SU-DHL-6 (cell line): ENCODE results near the gene TMEM171.

Experiments used
- H2AFZ ChIP-seq: fragments of 200-600 bp; sonication (generic); 2 replicates; pipeline ENCODE4 v1.6.1; 2014; ENCODE audit warnings: low read depth, mild to moderate bottlenecking, moderate library complexity, mixed read lengths, antibody characterized with exemption, low read length; ENCODE audit not compliant: severe bottlenecking
- H3F3A ChIP-seq: fragments of 200-600 bp; shearing (Covaris generic); 2 replicates; pipeline ENCODE4 v1.6.0; 2016; ENCODE audit warnings: antibody characterized with exemption, mild to moderate bottlenecking; ENCODE audit not compliant: insufficient read depth
- H3K27ac ChIP-seq: fragments of 200-600 bp; sonication (generic); 2 replicates; pipeline ENCODE4 v1.5.1; 2016; ENCODE audit warnings: low read depth, mild to moderate bottlenecking, low read length, moderate library complexity, mixed read lengths
- H3K27me3 ChIP-seq: fragments of 200-600 bp; sonication (generic), shearing (Covaris generic); 2 replicates; pipeline ENCODE4 v1.6.0; 2014; ENCODE audit warnings: mild to moderate bottlenecking, low read length
- H3K36me3 ChIP-seq: fragments of 200-600 bp; sonication (generic); 2 replicates; pipeline ENCODE4 v1.6.1; 2014; ENCODE audit warnings: mild to moderate bottlenecking, low read length, mixed read lengths
- H3K4me2 ChIP-seq: fragments of 300-600, 200-600 bp; shearing (Covaris generic), sonication (generic); 2 replicates; pipeline ENCODE4 v1.6.0; 2014; ENCODE audit warnings: low read length, low read depth, mild to moderate bottlenecking; ENCODE audit not compliant: poor library complexity, severe bottlenecking
- H3K4me3 ChIP-seq: fragments of 200-600 bp; sonication (generic); 2 replicates; pipeline ENCODE4 v1.5.1; 2014; ENCODE audit warnings: antibody characterized with exemption, low read length, mild to moderate bottlenecking, mixed read lengths; ENCODE audit not compliant: insufficient read depth, poor library complexity, severe bottlenecking
- H3K79me2 ChIP-seq: fragments of 200-600 bp; sonication (generic); 2 replicates; pipeline ENCODE4 v1.6.1; 2014; ENCODE audit warnings: mild to moderate bottlenecking, low read length, moderate library complexity; ENCODE audit not compliant: insufficient read depth
- H3K9ac ChIP-seq: fragments of 200-600 bp; sonication (generic); 2 replicates; pipeline ENCODE4 v1.7.0; 2014; ENCODE audit warnings: mild to moderate bottlenecking, low read length
- H3K9me2 ChIP-seq: fragments of 200-600 bp; sonication (generic); replicated peaks from 2 replicates; pipeline ENCODE4 v1.6.1; 2014; ENCODE audit warnings: low read length; ENCODE audit not compliant: insufficient read depth
- H3K9me3 ChIP-seq: fragments of 200-600 bp; sonication (generic); 2 replicates; pipeline ENCODE4 v1.6.1; 2014; ENCODE audit warnings: low read length, mixed read lengths; ENCODE audit not compliant: insufficient read depth
- H4K20me1 ChIP-seq: fragments of 200-600 bp; sonication (generic); 2 replicates; pipeline ENCODE4 v1.6.1; 2014; ENCODE audit warnings: low read depth, mild to moderate bottlenecking, antibody characterized with exemption, low read length, moderate library complexity, mixed read lengths
- CTCF ChIP-seq: fragments of 200-600 bp; sonication (generic); IDR thresholded peaks from one replicate; pipeline ENCODE4 v1.5.1; 2017; ENCODE audit warnings: antibody characterized with exemption, mild to moderate bottlenecking, low read length, moderate library complexity; ENCODE audit not compliant: insufficient read depth, poor library complexity, severe bottlenecking
- EZH2phosphoT487 ChIP-seq: fragments of 200-600 bp; sonication (generic), shearing (Covaris generic); conservative IDR thresholded peaks from 2 replicates; pipeline ENCODE4 v1.6.1; 2018; ENCODE audit warnings: mild to moderate bottlenecking, antibody characterized with exemption, low read length, moderate library complexity, mixed read lengths

Gene TMEM171

GRCh38 chr5:73136055-73136562 lies 15.7 kb downstream of the TMEM171 start:
- no peak overlapping the region for H3K4me2 ChIP-seq

GRCh38 chr5:73137563-73138530 lies 17.5 kb downstream of the TMEM171 start:
- no peak for TF ChIP-seq EZH2phosphoT487
- no peak for TF ChIP-seq CTCF

More at GRCh38 chr5:73136055-73136562, 15.7 kb downstream of the TMEM171 start:
- H3K9ac ChIP-seq, result no peak overlapping the region
- no peaks in the 10 kb centered on the region for H3K9me2 ChIP-seq
- no peak overlapping the region for H3K27ac ChIP-seq
- H4K20me1 ChIP-seq, result no peaks in the 10 kb centered on the region
- H3K4me3 ChIP-seq, result no peak overlapping the region
- no peak for TF ChIP-seq CTCF
- no peak for TF ChIP-seq EZH2phosphoT487
- no peaks in the 10 kb centered on the region for H3K36me3 ChIP-seq
- H3K9me3 ChIP-seq, result no peaks in the 10 kb centered on the region
- H3K27me3 ChIP-seq, result no peaks in the 10 kb centered on the region
- no peak overlapping the region for H2AFZ ChIP-seq
- H3F3A ChIP-seq, result no peaks in the 10 kb centered on the region
- H3K79me2 ChIP-seq, result no peaks in the 10 kb centered on the region

DNA sequence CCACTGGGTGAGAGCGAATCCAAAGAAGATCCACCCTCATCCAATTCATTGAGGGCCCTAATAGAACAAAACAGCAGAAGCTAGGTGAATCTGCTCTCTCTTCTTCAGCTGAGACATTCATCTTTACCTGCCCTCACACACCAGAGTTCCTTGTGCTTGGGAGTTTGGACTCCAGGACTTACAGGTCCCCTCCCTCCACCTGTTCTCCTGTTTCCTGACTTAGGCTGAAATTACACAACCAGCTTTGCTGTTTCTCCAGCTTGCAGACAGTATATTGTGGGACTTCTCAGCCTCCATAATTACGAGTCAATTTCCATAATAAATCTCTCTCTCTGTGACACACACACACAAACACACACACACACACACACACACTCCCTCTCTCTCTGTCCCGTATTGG lies 19.1 kb downstream of the TMEM171 start:
- Histone ChIP-seq H3K9me2 (no peaks in the 10 kb centered on the region), H2AFZ (no peak overlapping the region), H3K27ac (no peak overlapping the region), H3K9me3 (no peaks in the 10 kb centered on the region), H3F3A (no peaks in the 10 kb centered on the region), H3K79me2 (no peaks in the 10 kb centered on the region), H4K20me1 (no peaks in the 10 kb centered on the region), H3K4me2 (no peak overlapping the region), H3K27me3 (no peaks in the 10 kb centered on the region), H3K9ac (no peak overlapping the region), H3K4me3 (no peak overlapping the region), H3K36me3 (no peaks in the 10 kb centered on the region)
- TF ChIP-seq EZH2phosphoT487 (no peak), CTCF (no peak)

More at GRCh38 chr5:73137563-73138530, 17.5 kb downstream of the TMEM171 start:
- Histone ChIP-seq H3K4me2 (no peak overlapping the region), H3K36me3 (no peaks in the 10 kb centered on the region), H3K9ac (no peak overlapping the region), H3K4me3 (no peak overlapping the region), H2AFZ (no peak overlapping the region), H3K9me2 (no peaks in the 10 kb centered on the region), H3F3A (no peaks in the 10 kb centered on the region), H3K27me3 (no peaks in the 10 kb centered on the region), H4K20me1 (no peaks in the 10 kb centered on the region), H3K27ac (no peak overlapping the region), H3K9me3 (no peaks in the 10 kb centered on the region), H3K79me2 (no peaks in the 10 kb centered on the region)
